Measurements from ENCODE around the gene SMIM38. TPM values are rescaled to one million over a fixed set of nuclear protein-coding genes. Genes with fewer than 3 reads are reported as not detected.

Gene SMIM38
- total RNA-seq: 10 to 100 TPM in 1 of 2 donors, 1 to 10 TPM in 1; 8.9 to 15.6 TPM

DNA sequence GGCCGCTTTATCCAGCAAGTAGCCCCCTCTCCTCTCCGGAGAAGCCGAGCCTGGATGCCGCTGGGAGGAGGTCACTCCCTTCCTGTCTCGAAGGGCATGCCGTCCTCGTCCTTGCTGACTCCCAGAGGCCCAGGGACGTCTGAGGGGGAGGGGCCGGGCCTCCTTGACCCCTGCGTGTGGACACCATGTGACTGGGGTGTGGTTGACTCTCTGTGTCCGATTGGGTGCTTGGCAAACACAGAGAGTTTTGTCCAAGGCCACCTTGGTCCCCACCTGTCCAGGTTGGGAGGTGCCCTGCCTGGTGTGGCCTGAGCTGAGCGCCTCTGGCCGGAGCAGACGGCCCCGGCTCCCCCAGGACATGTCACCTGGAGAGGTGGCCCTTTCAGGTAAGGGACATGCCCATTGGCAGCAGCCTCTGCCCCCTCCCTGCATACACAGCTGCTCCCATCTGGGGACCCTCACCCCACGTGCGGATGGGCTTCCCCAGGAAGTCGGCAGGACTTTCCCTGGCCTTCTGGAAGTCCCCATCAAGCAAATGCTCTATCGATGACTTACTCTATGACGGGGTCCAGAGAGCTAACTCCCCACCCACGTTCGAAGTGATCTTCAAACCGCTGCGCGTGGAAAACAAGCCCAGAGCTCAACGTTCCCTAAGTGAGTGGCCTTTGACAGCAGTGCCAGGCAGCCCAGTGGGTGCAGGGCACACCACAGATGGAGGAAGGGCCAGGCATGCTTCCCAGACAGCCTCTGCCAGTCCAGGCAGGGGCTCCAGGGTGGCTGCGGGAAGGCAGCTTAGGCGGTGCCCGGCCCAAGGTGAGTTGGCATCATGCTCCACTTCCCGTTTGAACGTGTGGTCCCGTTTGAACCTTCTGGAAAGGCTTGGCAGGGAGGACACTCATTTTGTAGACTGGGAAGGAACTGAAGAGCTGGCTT lies at the start of gene SMIM38:
Gene SMIM38 (plus strand): TSS at position 634 of the 933 bp plus-strand sequence. CDS start 1,912 bp downstream, outside the sequence.
- WGBS, 2 donors: 61 to 80% methylated on average over 9 to 32 of the region's 32 CpGs
- Histone ChIP-seq H3K36me3 (replicated peaks in 1 of 2; ENCODE audit: insufficient read depth in 1 of 2, low read depth in 2 of 2) (no peaks in the 10 kb centered on the region), H3K4me3 (no peak within 1 kb of the TSS), H3K27me3 (no peaks in the 10 kb centered on the region), H3K9me3 (no peaks in the 10 kb centered on the region), H3K4me1 (peaks cover 32% of the 10 kb centered on the region), H3K27ac (peak within 1 kb of the TSS; percentile 18 to 81 (median 72))
- ATAC-seq (no peak), DNase-seq (peak in 2 of 4 donors; percentile 24 to 49)
- TF ChIP-seq POLR2A (IDR thresholded peaks at IDR 0.05): peak in 2 of 3 donors; percentile 16 to 19
- TF ChIP-seq, protein P1, sequence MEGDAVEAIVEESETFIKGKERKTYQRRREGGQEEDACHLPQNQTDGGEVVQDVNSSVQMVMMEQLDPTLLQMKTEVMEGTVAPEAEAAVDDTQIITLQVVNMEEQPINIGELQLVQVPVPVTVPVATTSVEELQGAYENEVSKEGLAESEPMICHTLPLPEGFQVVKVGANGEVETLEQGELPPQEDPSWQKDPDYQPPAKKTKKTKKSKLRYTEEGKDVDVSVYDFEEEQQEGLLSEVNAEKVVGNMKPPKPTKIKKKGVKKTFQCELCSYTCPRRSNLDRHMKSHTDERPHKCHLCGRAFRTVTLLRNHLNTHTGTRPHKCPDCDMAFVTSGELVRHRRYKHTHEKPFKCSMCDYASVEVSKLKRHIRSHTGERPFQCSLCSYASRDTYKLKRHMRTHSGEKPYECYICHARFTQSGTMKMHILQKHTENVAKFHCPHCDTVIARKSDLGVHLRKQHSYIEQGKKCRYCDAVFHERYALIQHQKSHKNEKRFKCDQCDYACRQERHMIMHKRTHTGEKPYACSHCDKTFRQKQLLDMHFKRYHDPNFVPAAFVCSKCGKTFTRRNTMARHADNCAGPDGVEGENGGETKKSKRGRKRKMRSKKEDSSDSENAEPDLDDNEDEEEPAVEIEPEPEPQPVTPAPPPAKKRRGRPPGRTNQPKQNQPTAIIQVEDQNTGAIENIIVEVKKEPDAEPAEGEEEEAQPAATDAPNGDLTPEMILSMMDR (IDR thresholded peaks at IDR 0.05): no peak
- intact Hi-C loops (cut with DNase I): no loop called here

DNA sequence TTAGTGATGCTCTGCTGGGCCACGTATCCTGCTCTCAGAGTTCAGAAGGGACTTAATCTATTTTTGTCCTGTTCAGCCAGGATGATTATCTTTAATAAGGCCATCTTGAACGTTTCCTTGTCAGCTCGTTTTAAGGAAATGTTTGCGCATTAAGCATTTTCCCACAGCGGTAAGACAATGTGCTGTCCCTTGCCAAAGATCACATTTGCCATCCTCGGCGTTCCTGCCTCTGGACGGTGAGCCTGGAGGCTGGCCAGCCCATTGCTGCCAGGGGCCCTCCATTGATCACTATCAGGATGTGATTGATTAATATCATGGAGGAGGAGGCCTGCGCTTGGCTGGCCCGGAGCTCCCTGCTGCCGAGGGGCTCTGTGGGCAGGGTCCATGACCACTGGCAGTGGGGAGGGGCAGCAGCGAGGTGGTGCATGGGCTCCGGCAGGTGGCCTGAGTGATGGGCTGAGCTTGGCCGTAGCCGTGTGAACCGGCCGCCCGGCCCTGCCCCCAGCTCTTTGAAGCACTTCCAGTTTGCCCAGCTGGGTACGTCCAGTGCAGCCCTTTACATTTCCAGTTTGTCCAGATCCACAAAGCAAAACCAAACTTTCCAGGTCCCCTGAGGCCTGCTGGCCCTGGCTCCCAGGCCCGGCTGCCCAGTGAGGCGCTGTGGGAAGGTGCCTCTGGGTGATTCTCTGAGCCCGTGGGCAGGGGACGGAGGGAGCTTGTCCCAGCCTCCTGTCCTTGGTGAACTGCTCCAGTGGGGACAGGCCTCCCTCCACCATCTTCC lies 49.5 kb upstream of the SMIM38 start:
- peaks cover 19% of the 10 kb centered on the region for H3K4me1 ChIP-seq
- no peaks in the 10 kb centered on the region for H3K27me3 ChIP-seq
- TF ChIP-seq POLR2A (IDR thresholded peaks at IDR 0.05): no peak
- TF ChIP-seq, protein P1 (IDR thresholded peaks at IDR 0.05): no peak
- no peaks in the 10 kb centered on the region for H3K9me3 ChIP-seq
- 35 to 52% methylated on average over 15 to 23 of the region's 23 CpGs for WGBS, 2 donors
- H3K4me3 ChIP-seq: no peak overlapping the region
- no peaks in the 10 kb centered on the region for H3K36me3 ChIP-seq (replicated peaks in 1 of 2; ENCODE audit: insufficient read depth in 1 of 2, low read depth in 2 of 2)
- DNase-seq (peak in 3 of 4 donors; percentile 34 to 49 (median 46)), ATAC-seq (peak; percentile 28)
- H3K27ac ChIP-seq: peak overlapping the region; percentile 53 to 65 (median 61)
- intact Hi-C loops (cut with DNase I): no loop called here

DNA sequence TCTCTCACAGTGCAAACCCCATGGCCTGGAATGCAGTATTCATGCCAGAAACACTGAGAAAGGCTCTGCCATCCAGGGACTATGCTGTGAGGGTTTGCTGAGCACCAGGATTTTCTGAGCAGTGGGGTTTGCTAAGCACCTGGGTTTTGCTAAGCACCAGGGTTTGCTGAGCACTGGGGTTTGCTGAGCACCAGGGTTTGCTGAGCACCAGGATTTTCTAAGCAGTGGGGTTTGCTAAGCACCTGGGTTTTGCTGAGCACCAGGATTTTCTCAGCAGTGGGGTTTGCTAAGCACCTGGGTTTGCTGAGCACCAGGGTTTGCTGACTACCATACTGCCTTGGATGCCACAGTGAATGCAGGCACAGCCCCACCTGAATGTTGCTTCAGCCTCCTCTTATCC lies 48.3 kb upstream of the SMIM38 start:
- peak overlapping the region in 1 of 4 donors; percentile 57 for H3K27ac ChIP-seq
- ATAC-seq (no peak), DNase-seq (no peak)
- H3K9me3 ChIP-seq: no peaks in the 10 kb centered on the region
- no peak overlapping the region for H3K4me3 ChIP-seq
- H3K36me3 ChIP-seq (replicated peaks in 1 of 2; ENCODE audit: insufficient read depth in 1 of 2, low read depth in 2 of 2): no peaks in the 10 kb centered on the region
- TF ChIP-seq, protein P1 (IDR thresholded peaks at IDR 0.05): no peak
- TF ChIP-seq POLR2A (IDR thresholded peaks at IDR 0.05): no peak
- H3K27me3 ChIP-seq: no peaks in the 10 kb centered on the region
- intact Hi-C loops (cut with DNase I): no loop called here
- peaks cover 26% of the 10 kb centered on the region for H3K4me1 ChIP-seq

DNA sequence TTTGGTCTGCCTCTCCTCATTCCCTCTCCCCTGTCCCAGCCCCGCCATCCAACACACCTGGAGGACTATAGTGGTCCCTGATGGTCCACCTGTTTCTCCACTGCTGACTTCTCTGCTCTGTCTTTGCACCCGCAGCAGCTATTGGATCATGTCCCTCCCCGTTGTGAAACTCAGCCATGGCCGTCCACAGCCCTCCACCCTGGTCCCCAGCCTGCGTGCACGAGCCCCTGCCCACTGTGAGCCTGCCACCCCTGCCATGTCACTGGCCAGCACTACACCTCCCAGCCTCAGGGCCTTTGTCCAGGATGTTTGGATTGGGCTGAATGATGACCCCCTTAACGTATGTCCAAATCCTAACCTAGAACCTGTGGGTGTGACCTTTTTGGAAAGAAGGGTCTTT lies 47.7 kb upstream of the SMIM38 start:
- Histone ChIP-seq H3K36me3 (replicated peaks in 1 of 2; ENCODE audit: insufficient read depth in 1 of 2, low read depth in 2 of 2) (no peaks in the 10 kb centered on the region), H3K4me1 (peaks cover 32% of the 10 kb centered on the region), H3K4me3 (no peak overlapping the region), H3K27me3 (no peaks in the 10 kb centered on the region), H3K27ac (no peak overlapping the region), H3K9me3 (no peaks in the 10 kb centered on the region)
- WGBS, 2 donors: 91 to 96% methylated on average over 7 of the region's 7 CpGs
- no peak for DNase-seq
- TF ChIP-seq, protein P1 (IDR thresholded peaks at IDR 0.05): no peak
- TF ChIP-seq POLR2A (IDR thresholded peaks at IDR 0.05): no peak
- no peak for ATAC-seq
- intact Hi-C loops (cut with DNase I): no loop called here

Data from body of pancreas (tissue), 4 donors.